ENCODE results near the gene EIF4H.

Gene EIF4H

DNA sequence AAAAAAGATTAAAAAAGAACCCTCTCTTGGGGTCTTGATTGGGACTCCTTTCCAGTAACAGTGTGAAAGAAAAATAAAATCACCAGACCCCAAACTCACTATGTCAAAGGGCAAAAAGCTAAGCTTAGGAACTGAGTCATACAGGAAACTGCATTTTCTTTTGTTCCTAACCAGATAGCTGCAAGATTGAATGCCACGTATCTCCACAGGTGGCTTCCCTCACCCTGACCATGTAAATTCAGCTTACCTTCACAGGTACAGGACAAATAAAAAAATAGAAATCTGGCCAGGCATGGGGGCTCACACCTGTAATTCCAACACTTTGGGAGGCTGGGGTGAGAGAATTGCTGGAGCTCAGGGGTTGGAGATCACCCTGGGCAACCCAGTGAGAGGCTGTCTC, 32.5 kb upstream of the EIF4H start:
- H3K4me3 ChIP-seq (ENCODE audit: low read depth, low read length): no peak overlapping the region
- no peak for TF ChIP-seq MYC (IDR thresholded peaks at IDR 0.05; ENCODE audit: low read depth, low read length)
- no peak for TF ChIP-seq POLR2A (IDR thresholded peaks at IDR 0.05; ENCODE audit: extremely low read depth, insufficient read length)
- TF ChIP-seq, protein P1, sequence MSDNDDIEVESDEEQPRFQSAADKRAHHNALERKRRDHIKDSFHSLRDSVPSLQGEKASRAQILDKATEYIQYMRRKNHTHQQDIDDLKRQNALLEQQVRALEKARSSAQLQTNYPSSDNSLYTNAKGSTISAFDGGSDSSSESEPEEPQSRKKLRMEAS (IDR thresholded peaks at IDR 0.05; ENCODE audit: low read depth, low read length): no peak
- TF ChIP-seq, protein P2, sequence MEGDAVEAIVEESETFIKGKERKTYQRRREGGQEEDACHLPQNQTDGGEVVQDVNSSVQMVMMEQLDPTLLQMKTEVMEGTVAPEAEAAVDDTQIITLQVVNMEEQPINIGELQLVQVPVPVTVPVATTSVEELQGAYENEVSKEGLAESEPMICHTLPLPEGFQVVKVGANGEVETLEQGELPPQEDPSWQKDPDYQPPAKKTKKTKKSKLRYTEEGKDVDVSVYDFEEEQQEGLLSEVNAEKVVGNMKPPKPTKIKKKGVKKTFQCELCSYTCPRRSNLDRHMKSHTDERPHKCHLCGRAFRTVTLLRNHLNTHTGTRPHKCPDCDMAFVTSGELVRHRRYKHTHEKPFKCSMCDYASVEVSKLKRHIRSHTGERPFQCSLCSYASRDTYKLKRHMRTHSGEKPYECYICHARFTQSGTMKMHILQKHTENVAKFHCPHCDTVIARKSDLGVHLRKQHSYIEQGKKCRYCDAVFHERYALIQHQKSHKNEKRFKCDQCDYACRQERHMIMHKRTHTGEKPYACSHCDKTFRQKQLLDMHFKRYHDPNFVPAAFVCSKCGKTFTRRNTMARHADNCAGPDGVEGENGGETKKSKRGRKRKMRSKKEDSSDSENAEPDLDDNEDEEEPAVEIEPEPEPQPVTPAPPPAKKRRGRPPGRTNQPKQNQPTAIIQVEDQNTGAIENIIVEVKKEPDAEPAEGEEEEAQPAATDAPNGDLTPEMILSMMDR (IDR thresholded peaks at IDR 0.05; ENCODE audit: low read depth, low read length): no peak
- DNase-seq (ENCODE audit: low read depth): peak; percentile 29

DNA sequence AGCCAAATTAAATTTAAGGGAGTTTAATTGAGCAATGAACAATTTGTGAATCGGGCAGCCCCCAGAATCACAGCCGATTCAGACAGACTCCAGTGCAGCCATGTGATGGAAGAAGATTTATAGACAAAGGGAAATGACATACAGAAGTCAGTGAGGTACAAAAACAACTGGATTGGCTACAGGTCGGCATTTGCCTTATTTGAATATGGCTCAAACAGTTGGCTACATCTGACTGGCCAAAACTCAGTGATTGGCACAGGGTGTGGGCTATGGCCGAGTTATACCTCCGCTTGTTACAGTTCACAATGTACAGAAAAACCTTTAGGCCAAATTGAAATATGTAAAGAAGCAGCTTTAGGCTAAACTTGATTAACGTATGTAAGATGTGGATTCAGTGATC, 30.8 kb upstream of the EIF4H start:
- TF ChIP-seq POLR2A (IDR thresholded peaks at IDR 0.05; ENCODE audit: extremely low read depth, insufficient read length): no peak
- TF ChIP-seq, protein P1 (IDR thresholded peaks at IDR 0.05; ENCODE audit: low read depth, low read length): no peak
- no peak for TF ChIP-seq MYC (IDR thresholded peaks at IDR 0.05; ENCODE audit: low read depth, low read length)
- TF ChIP-seq, protein P2 (IDR thresholded peaks at IDR 0.05; ENCODE audit: low read depth, low read length): no peak
- DNase-seq (ENCODE audit: low read depth): no peak
- H3K4me3 ChIP-seq (ENCODE audit: low read depth, low read length): no peak overlapping the region

DNA sequence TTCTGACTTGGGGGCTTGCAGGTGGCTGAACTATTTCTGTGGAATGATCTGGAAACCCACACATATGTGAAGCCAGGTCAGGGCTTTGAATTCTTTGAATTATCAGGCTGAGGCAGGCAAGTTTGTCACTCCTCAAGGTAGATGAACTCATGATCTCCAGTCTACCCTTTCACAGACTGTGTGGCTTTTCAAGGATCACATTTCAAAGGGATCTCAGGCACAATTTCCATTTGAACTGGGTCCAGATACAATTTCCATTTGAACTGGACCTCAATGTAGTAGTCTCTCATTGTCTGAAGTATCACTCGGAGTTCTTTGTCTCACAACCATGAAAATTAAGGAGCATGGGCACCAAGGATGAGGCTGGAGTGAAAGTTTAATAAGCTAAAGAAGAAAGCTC, 25.7 kb upstream of the EIF4H start:
- no peak for DNase-seq (ENCODE audit: low read depth)
- TF ChIP-seq, protein P2 (IDR thresholded peaks at IDR 0.05; ENCODE audit: low read depth, low read length): no peak
- TF ChIP-seq POLR2A (IDR thresholded peaks at IDR 0.05; ENCODE audit: extremely low read depth, insufficient read length): no peak
- TF ChIP-seq MYC (IDR thresholded peaks at IDR 0.05; ENCODE audit: low read depth, low read length): no peak
- TF ChIP-seq, protein P1 (IDR thresholded peaks at IDR 0.05; ENCODE audit: low read depth, low read length): no peak
- H3K4me3 ChIP-seq (ENCODE audit: low read depth, low read length): no peak overlapping the region

DNA sequence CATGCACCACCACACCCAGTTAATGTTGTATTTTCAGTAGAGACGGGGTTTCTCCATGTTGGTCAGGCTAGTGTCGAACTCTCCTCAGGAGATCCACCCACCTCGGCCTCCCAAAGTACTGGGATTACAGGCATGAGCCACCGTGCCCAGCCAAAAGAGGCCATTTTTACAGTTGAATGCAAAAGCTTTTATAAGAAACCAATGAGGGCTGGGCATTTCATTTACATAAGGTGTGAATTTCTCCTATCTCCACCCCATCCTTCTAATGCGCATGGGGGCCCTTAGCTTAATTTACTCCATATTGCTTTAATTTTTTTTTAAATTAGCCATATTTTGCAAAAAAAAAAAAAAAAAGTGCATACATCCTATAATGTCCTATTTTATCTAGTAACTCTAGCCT, 25.1 kb upstream of the EIF4H start:
- H3K4me3 ChIP-seq (ENCODE audit: low read depth, low read length): no peak overlapping the region
- DNase-seq (ENCODE audit: low read depth): no peak
- TF ChIP-seq MYC (IDR thresholded peaks at IDR 0.05; ENCODE audit: low read depth, low read length): no peak
- TF ChIP-seq, protein P1 (IDR thresholded peaks at IDR 0.05; ENCODE audit: low read depth, low read length): no peak
- TF ChIP-seq POLR2A (IDR thresholded peaks at IDR 0.05; ENCODE audit: extremely low read depth, insufficient read length): no peak
- TF ChIP-seq, protein P2 (IDR thresholded peaks at IDR 0.05; ENCODE audit: low read depth, low read length): no peak

DNA sequence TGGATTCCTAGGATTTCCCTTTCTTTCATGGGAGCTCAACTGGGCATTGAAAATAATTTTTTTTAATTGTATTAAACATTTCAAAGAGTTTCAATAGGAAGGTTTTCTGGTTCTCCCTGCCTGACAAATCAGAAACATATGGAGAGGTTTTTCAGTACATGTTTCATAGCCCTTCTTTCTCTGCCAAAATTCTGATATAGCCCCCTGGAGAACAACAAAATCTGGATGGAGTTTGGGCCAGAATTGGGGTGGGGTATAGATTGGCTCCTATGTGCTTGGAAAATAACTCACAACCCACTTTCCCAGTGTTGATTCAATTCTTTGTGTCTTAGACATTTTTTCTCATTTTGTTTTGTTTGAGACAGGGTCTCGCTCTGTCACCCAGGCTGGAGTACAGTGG, 24.6 kb upstream of the EIF4H start:
- no peak for DNase-seq (ENCODE audit: low read depth)
- no peak overlapping the region for H3K4me3 ChIP-seq (ENCODE audit: low read depth, low read length)
- TF ChIP-seq MYC (IDR thresholded peaks at IDR 0.05; ENCODE audit: low read depth, low read length) (no peak), POLR2A (IDR thresholded peaks at IDR 0.05; ENCODE audit: extremely low read depth, insufficient read length) (no peak)
- TF ChIP-seq, protein P1 (IDR thresholded peaks at IDR 0.05; ENCODE audit: low read depth, low read length): no peak
- TF ChIP-seq, protein P2 (IDR thresholded peaks at IDR 0.05; ENCODE audit: low read depth, low read length): no peak

DNA sequence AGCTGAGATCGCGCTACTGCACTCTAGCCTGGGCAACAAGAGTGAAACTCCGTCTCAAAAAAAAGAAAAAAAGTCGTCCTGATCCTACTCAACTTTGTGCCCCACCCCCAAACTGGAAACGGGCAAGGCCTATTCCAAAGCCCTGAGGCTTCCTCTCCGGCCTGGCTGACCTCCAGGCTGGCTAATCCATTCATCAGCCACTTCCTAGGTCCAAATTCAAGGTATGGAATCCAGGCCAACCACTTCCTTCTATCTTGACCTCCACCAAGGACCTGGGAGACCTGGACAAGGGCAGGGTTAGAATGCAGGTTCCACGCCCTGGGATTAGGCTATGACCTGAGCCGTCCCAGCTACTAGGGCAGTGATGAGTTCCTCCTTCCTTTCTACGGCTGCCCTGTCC, 20.4 kb upstream of the EIF4H start:
- no peak overlapping the region for H3K4me3 ChIP-seq (ENCODE audit: low read depth, low read length)
- TF ChIP-seq POLR2A (IDR thresholded peaks at IDR 0.05; ENCODE audit: extremely low read depth, insufficient read length): no peak
- DNase-seq (ENCODE audit: low read depth): no peak

Data from NB4 (cell line).